ENCODE data around the gene CCR9.

CCR9 gene

GRCh38 chr3:45872569-45872968 lies 13.8 kb upstream of the CCR9 start:
- DNase-seq (ENCODE audit: low read depth in 3 of 3, low spot score in 1 of 3), result no peak

GRCh38 chr3:45873036-45873435 lies 13.3 kb upstream of the CCR9 start:
- no peak for DNase-seq (ENCODE audit: low read depth in 3 of 3, low spot score in 1 of 3)

- DNase-seq (ENCODE audit: low read depth in 3 of 3, low spot score in 1 of 3), result no peak
Observed at GRCh38 chr3:45873638-45874037, 12.7 kb upstream of the CCR9 start.

- DNase-seq (ENCODE audit: low read depth in 3 of 3, low spot score in 1 of 3), result no peak
Observed at GRCh38 chr3:45874677-45875346, 11.5 kb upstream of the CCR9 start.

GRCh38 chr3:45878124-45878523 lies 8.2 kb upstream of the CCR9 start:
- no peak for DNase-seq (ENCODE audit: low read depth in 3 of 3, low spot score in 1 of 3)

- DNase-seq (ENCODE audit: low read depth in 3 of 3, low spot score in 1 of 3), result no peak
Observed at GRCh38 chr3:45880725-45881077, 5.6 kb upstream of the CCR9 start.

- peak in 1 of 3 donors; percentile 21 for DNase-seq (ENCODE audit: low read depth in 3 of 3, low spot score in 1 of 3)
Observed at GRCh38 chr3:45881078-45882022, 5.0 kb upstream of the CCR9 start.

- DNase-seq (ENCODE audit: low read depth in 3 of 3, low spot score in 1 of 3), result no peak
Observed at GRCh38 chr3:45884368-45885201, 1.8 kb upstream of the CCR9 start.

- no peak for DNase-seq (ENCODE audit: low read depth in 3 of 3, low spot score in 1 of 3)
Observed at GRCh38 chr3:45887285-45887684, 942 bp downstream of the CCR9 start.

GRCh38 chr3:45887759-45888511 lies 1.6 kb downstream of the CCR9 start:
- DNase-seq (ENCODE audit: low read depth in 3 of 3, low spot score in 1 of 3), result no peak

- DNase-seq (ENCODE audit: low read depth in 3 of 3, low spot score in 1 of 3), result no peak
Observed at GRCh38 chr3:45889337-45889736, 3.0 kb downstream of the CCR9 start.

GRCh38 chr3:45890405-45890804 lies 4.1 kb downstream of the CCR9 start:
- no peak for DNase-seq (ENCODE audit: low read depth in 3 of 3, low spot score in 1 of 3)

- no peak for DNase-seq (ENCODE audit: low read depth in 3 of 3, low spot score in 1 of 3)
Observed at GRCh38 chr3:45892161-45892560, 5.8 kb downstream of the CCR9 start.

GRCh38 chr3:45894015-45894414 lies 7.7 kb downstream of the CCR9 start:
- DNase-seq (ENCODE audit: low read depth in 3 of 3, low spot score in 1 of 3), result no peak

- no peak for DNase-seq (ENCODE audit: low read depth in 3 of 3, low spot score in 1 of 3)
Observed at GRCh38 chr3:45895686-45896468, 9.5 kb downstream of the CCR9 start.

GRCh38 chr3:45896956-45897355 lies 10.6 kb downstream of the CCR9 start:
- DNase-seq (ENCODE audit: low read depth in 3 of 3, low spot score in 1 of 3), result no peak

- DNase-seq (ENCODE audit: low read depth in 3 of 3, low spot score in 1 of 3), result no peak
Observed at GRCh38 chr3:45904931-45905330, 18.6 kb downstream of the CCR9 start.

GRCh38 chr3:45905755-45906154 lies 19.4 kb downstream of the CCR9 start:
- no peak for DNase-seq (ENCODE audit: low read depth in 3 of 3, low spot score in 1 of 3)

- no peak for DNase-seq (ENCODE audit: low read depth in 3 of 3, low spot score in 1 of 3)
Observed at GRCh38 chr3:45906681-45907407, 20.5 kb downstream of the CCR9 start.
